GM20431 (cell line): ENCODE results near the gene POC5.
"Not testable (repeated sequence)": the region's sequence is repeated elsewhere in the genome, so short reads cannot be mapped to it uniquely, and the experiment has no call there.

Experiments used
- in situ Hi-C: fragments of 300-500 bp; cut with MseI, MboI; formaldehyde crosslinking; loops from one replicate; pipeline ENCODE4 v1.15.0; 2020; ENCODE audit warnings: low sequenced_read_pairs; ENCODE audit not compliant: unreplicated experiment

POC5 gene, protein sequence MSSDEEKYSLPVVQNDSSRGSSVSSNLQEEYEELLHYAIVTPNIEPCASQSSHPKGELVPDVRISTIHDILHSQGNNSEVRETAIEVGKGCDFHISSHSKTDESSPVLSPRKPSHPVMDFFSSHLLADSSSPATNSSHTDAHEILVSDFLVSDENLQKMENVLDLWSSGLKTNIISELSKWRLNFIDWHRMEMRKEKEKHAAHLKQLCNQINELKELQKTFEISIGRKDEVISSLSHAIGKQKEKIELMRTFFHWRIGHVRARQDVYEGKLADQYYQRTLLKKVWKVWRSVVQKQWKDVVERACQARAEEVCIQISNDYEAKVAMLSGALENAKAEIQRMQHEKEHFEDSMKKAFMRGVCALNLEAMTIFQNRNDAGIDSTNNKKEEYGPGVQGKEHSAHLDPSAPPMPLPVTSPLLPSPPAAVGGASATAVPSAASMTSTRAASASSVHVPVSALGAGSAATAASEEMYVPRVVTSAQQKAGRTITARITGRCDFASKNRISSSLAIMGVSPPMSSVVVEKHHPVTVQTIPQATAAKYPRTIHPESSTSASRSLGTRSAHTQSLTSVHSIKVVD

DNA sequence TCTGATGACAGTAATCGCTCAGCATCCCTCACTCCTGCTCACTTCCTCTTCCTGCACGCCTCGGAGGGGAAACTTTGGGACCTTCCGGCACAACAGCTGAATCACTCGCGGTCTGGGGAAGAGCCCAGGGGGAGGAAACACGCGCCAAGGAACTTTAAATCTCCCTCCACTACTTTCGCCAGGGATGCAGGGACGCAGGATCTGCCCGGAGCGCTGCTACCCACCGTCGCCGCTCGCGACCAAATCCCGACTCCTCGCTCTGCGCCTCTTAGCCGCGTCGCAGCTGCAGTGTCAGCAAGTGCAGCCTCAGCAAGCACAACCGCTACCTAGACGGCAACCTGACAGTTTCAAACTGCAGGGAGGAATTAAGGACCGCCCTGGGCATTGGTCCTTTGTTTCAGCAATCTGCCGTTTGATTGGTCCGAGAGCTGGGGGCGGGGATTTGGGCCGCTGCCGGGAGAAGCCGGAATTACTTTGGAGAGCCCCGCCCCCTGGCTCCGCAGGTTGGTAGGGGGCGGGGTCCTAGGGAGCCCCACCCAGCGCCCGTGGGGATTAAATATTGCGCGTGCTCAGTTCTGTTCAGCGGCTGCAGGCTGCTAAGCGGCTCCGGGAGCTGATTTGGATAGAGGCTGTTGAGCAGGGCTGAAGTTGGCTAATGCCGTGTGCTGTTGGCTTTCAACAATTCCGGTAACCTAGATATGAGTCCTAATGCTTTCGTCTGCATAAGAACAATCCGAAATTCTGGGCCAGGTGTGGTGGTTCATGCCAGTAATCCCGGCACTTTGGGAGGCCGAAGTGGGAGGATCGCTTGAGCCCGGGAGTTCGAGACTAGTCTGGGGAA lies at the start of gene POC5:
TSS of gene POC5 (minus strand) at position 356 of the 841 bp plus-strand sequence. CDS start 4,500 bp downstream, outside the sequence.
- in situ Hi-C loops, result no loop called here

DNA sequence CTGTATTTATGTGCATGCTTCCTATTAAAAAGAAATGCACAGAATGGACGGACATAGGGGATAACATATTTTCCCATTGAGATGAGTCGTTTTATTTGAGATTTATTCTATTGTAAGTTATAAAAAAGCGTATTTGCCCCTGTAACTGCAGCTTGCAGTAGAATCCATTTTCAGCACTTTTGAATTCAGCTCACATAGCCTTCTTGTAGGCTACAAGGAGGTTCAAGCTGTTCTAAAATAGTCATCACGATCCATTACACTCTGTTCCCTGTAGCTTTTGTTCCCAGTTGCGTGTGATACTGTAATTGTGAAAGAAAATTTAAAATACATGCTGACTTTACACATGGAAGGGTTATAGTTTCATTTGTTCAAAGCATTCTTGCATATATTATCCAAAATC lies 40.9 kb upstream of the POC5 start:
- in situ Hi-C loops, result no loop called here

DNA sequence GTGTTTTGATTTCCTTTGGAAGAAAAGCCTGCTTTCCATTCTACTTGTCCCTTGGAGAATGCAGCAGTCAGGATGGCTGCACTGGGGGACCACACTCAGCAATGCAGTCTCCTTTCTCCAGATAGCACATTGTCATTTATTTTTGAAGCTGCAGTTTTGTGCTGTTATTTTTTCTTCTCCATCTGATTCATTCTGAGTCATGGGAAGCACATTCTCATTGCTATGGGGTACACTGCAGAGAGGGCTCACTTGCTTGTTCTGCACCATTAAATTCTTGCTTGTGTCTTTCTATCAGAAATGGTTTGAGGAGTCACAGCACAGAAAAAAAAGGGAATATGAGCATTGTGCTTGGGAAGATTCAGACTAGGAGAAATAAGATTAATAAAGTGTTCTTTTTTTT lies 39.7 kb upstream of the POC5 start:
- in situ Hi-C loops, result no loop called here

DNA sequence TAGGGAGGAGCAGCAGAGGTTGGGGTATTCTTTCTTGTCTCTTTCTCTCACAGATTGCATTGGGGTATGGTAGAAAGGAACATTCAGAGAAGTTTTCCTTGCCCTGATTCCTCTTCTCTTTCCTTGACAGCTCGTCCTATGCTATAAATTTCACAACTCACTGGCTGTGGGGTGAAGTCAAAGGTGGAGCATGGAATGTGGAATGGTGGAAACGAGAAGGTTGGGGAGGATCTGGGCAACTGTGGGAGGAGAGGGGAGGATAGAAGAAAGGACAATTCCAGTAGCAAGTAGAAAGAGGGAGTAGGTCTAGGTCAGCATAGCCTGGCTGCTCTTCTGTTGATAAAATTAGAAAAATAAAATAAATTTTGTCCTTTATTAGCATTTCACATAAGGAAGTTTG lies 39.0 kb upstream of the POC5 start:
- in situ Hi-C loops, result no loop called here

DNA sequence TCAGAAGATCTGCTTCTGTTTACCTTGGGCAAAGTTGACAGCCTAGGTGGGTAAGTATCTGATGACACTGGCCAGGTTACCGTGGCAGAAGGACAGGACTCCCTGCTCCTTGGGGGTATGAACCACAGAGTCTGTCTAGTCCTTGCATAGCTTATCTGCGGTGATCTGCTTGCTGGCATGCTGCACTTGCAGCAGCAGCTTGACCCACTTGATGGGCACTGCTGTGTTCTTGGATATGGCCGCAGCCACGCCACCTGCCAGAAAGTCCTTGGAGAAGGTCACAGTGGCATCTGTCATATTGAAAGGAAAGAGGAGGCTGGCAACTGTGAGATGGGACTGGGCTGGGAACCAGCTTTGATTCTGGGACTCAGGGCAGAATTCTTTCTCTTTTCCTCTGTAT lies 35.9 kb upstream of the POC5 start:
- in situ Hi-C loops, result no loop called here

DNA sequence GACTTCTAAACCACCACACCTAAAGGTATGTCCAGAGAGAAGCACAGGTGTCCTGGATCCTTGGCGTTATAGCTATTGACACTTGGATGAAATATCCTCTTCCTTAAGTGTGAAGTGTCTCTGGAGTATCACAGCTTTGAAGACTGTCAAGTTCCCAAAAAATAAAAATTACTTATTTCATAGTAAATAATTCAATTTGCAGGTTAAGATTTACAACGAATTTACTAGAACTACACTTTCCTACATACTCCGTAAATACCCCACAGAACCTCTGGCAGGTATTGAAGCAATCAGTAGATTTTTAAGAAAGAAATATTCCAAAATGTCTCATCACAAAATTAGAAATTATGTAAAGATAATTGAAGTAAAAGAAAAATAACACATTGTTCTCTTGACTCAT lies 27.1 kb upstream of the POC5 start:
- in situ Hi-C loops, result no loop called here

DNA sequence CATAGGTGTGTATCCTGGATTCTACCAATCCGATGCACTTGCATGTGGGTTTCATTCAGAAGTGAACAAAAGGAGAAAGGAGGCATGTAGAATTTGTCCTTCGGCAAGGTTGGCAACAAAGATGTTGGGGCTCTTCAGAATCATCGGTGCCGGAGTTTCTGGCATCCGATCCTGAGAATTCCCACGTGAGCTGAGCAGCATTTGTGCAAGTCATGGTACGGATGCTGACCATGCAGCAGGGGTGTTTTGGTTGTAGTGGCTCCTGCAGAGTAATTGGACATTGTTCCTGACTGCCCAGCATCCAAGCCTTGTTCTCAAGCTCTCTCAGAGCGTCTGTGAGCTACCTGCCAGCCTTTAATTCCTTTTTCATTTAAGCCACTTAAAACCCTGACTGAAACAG lies 19.0 kb upstream of the POC5 start:
- in situ Hi-C loops, result no loop called here

DNA sequence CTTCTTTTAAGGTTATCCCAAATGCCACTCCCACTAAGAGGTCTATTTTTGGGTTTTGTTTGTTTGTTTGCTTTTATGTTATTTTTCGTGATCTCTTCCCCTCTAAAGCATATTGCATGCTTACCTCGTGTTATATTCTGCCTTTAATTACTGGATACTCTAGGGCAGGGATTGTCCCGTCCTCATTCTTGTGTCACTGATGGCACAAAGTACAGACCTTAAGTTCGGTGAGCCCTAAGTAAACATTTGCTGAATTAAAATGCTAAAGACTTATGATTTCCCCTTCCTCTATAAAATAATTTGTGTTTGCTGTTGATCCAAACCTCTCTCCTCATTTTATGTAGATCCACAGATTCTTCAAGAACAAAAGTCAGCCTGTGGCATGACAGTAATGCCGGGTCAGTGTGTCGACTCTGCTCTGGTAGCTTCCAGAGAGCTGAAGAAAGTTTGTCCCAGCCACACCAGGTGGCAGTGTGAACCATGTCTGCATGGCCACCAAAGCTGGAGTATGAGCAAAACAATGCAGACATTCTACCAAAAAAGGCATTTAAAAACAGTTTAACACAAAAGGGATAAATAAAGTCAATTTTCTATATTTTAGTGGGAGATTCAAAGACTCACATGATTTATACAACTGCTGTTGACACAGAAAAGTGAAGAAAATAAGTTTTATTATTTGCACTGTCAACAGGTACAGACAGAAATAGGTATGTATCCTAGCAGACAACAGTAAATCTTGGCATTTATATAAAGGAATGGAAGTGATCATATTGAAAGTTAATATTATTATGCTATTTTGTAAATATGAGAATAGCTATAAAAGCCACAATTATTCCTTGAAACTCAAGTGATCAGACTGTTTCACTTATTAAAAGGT lies 17.9 kb upstream of the POC5 start:
- in situ Hi-C loops, result no loop called here

DNA sequence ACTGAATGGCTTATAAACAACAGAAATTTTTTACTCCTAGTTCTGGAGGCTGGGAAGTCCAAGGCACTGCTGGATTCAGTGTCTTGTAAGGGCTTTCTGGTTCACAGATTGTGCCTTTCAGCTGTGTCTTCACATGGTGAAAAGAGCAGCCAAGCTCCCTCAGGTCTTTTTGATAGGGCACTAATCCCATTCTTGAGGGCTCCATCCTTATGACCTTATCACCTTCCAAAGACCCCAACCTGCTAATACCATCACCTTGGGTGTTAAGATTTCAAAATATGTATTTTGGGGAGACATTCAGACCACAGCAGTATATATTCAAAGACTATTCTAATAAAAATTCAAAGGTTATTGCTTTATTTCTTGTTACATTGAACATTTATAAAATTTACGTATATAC lies 16.5 kb upstream of the POC5 start:
- in situ Hi-C loops, result no loop called here

DNA sequence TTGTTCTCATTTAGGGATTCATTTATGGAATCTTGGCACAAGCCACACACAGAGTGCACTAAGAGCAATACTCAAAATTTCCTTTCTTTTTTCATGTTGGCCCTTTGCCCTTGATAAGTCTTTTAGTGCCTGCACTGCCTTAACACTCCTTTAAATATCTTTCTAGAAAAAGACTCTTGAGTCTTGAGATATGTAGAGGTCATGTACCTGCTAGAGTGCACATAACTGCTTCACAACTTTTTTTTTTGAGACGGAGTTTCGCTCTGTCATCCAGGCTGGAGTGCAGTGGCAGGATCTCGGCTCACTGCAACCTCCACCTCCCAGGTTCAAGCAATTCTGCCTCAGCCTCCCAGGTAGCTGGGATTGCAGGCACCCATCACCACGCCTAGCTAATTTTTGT lies 14.3 kb upstream of the POC5 start:
- in situ Hi-C loops, result not testable (repeated sequence)

DNA sequence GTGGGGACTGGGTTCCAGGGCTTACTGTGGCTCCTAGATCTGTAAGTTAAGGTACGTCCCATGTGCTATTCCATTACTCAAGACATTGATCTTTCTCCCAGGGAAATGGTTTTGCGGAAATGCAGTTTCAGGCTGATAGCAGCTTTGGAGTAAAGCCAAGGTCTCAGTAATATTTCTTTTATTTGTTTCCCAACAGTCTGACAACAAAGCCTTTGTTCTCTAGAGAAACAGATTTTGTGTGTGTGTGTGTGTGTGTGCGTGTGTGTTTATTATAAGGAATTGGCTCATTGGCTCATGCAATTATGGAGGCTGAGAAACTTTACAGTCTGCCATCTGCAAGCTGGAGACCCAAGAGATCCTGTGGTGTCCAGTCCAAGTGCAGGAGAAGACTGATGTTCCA lies 12.1 kb upstream of the POC5 start:
- in situ Hi-C loops, result no loop called here

DNA sequence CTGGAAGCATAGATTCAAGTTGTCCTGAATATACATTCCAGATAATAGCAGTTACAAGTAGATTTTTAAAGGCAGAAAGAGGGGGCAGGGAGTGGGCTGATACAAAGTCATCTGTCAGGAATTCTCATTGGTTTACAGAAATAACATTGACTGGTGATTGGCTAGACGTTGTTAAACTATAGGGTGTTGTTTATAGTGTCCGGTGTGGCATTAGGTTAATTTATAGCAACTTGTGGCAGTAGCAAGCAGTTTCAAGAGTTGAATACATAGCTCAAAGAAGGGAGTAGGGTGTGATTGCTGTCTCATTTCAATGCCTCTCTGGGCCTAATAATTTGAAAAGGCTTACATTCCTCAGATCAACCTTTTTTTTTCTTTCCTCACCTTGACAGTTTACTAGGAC lies 10.7 kb upstream of the POC5 start:
- in situ Hi-C loops, result no loop called here

DNA sequence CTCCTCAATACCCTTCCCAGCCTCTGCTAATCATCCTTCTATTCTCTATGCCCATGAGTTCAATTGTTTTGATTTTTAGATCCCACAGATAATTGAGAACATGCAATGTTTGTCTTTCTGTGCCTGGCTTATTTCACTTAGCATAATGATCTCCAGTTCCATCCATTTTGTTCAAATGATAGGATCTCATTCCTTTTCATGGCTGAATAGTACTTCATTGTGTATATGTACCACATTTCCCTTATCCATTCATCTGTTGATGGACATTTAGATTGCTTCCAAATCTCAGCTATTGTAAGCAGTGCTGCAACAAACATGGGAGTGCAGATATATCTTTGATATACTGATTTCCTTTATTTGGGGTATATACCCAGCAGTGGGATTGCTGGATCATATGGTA lies 9.0 kb upstream of the POC5 start:
- in situ Hi-C loops, result not testable (repeated sequence)

DNA sequence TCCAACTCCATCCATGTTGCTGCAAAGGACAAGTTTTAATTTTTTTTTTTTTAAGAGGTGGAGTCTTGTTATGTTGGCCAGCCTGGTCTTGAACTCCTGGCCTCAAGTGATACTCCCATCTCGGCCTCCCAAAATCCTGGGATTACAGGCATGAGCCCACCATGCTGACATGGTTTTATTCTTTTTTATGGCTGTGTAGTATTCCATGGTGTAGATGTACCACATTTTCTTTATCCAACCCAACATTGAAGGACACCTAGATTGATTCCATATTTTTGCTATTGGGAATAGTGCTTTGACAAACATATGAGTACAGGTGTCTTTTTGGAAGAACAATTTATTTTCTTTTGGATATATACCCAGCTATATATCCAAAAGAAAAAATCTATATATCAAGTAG lies 6.1 kb upstream of the POC5 start:
- in situ Hi-C loops, result no loop called here

DNA sequence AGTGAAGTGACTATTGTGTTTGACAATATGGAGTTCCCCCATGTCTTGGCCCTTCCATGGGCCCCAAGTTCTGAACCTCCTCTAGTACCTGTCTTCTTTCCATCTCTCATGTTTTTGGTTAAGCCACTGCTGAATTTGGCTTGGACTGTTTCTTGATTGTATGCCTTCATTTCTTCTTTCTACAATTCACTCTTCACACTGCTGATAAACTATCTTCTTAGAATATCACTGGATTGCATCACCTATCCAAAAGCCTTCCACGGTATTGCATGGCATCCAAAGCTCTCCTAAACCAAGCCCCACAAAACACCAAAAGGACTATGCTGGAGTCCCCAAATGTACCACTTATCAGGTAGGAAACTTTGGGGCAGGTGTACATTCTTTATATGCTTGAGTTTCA lies 4.3 kb upstream of the POC5 start:
- in situ Hi-C loops, result no loop called here

DNA sequence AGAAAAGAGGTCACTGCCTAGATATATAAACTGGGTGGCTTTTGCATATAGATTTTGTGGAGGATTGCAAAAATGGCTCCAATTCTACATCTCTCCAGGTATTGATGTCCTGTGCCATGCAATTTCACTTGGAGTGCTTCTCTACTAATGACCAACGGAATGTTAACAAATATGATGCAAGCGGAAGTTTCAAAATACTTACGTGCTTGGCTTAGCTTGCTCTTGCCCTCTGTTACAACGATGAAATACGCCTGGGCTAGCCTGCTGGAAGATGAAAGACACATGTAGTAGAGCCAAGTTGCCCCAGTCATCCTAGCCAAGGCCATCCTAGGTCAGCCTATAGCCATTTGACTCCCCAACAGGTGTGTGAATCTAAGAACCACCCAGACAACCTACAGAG lies 3.6 kb upstream of the POC5 start:
- in situ Hi-C loops, result no loop called here

DNA sequence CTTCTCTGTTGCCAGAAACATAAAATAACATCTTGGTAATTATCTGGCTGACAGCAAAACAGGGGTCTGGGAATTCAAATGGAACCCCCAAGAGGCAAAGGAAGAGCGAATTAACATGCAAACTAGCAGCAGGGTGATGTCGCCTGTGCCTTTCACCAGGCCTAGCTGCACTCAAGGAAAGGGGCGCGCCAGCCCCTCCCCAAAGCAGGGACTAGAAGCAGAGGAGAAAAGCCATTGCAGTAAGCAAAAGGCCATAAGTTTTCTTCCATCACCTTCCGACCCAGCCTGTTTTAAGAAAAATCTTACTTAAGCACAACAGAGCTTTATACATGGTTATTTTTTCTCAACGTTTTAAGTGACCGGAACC lies 539 bp downstream of the POC5 start:
- in situ Hi-C loops, result no loop called here

DNA sequence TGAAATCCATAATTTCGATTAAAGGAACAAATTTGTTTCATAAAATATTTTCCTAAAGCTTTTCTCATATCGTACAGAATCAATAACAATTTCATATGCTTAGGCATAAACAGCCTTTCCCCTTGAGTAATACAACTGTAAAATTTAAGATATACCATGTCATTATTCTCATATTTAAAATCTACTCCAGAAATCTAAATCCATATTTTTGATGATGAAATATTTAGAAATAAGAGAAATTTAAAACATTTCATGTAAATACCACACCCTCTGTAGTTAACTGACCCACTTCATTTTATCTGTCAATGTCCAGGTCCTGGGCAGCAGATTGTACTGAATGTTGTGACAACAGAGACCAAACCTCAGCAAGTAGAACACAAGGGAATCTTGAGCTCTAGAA lies 5.1 kb downstream of the POC5 start:
- in situ Hi-C loops, result no loop called here

DNA sequence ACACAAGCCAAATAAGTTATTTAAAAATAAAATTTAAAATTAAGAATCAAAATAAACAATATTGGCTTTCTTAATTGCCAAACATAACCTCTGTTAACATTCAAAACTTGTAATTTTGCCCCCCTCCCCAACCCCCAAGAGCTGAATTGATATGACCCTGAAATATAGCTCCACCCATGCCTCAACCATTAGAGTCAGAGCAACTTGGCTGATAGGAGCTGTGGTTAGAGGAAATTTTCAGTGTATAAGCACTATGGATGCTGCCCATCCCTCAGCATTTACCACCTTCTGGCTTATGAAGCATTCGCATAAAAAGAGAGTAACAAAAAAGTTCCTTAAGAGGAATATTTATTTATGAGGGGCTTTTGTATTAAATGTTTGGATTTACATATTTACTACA lies 6.1 kb downstream of the POC5 start:
- in situ Hi-C loops, result no loop called here

DNA sequence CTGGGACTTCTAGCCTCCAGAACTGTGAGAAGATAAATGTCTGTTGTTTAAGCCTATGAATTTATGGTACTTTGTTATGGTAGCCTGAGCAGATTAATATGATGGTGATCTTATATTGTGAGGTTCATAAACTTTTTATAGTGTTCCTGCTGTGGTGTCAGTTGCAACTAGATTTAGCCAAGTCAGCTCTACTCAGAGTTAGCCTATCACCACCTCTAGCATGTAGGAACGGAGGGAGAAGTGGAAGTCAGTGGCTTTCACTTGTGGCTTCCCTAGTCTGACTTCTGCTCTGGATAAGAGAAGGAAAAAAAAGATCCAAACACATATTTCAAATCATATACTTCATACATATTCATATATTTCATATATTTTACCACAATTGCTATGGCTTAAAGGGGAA lies 6.6 kb downstream of the POC5 start:
- in situ Hi-C loops, result no loop called here
